ENCODE measurements around the gene PIANP.

Gene PIANP

DNA sequence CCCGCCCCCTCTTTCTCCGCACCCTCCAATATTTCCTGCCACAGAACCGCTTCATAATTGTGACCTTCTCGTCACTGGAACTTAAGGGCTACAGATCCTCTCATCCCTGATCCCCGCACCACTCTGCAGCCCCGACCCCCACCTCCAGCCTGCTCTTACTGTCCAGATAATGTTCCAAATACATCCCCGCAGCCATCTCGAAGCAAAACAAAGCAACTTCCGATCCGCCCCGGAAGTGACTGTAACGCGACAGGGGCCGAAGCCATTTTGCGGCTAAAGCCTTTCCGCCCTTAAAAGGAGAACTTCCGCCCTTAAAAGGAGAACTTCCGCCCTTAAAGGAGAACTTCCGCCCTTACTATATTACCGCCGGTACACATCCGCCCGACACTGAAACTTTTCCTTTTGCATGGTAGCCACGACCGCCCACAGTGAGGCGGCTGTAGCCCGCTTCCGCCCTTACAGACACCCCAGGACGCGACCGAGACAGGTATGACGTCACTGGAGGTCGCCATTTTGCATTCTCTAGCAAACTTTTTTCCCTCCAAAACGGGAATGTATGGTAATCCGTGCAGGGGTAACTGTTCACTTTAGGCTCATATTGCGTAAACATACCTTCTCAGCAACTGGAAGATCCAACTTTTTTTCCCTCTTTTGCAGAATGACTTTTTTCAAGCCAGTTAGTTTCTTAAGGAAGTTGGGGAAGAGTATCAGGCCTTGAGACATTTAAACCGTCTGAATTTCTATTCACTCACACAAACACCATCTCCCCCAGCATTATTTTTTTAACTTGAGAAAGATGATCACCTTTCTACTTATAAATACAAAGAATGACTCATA, 37.5 kb downstream of the PIANP start, which contains the start of gene ING4:
Gene ING4 (minus strand): TSS at position 214 of the 837 bp plus-strand sequence. CDS start 18 bp downstream, at position 196.
- H3K4me3 ChIP-seq (ENCODE audit: low read depth in 1 of 2, low read length in 2 of 2) = peak within 1 kb of the TSS; percentile 90 to 95
- H3K27ac ChIP-seq (ENCODE audit: low read length) = peak within 1 kb of the TSS; percentile 80
- no peaks in the 10 kb centered on the region for H3K9me3 ChIP-seq (ENCODE audit: control insufficient read depth in 1 of 2, low read length in 2 of 2)

DNA sequence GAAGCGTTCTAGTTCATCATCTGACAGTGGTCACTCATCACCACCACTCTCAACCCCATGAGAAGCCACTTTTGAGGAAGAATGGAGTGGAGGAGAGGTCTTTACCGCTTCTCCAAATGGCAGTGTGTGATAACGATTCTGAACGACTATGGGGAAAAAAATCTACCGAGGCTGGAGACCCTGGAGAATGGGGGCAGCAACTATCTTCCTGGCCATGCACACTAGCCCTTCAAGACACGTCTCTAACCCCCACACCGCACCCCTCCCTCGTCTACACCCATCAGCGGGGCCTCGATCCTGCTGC, 38.1 kb downstream of the PIANP start:
- H3K27ac ChIP-seq (ENCODE audit: low read length) = peak overlapping the region; percentile 74
- H3K4me1 ChIP-seq (ENCODE audit: control insufficient read depth in 1 of 2, insufficient read depth in 2 of 2, low read length in 2 of 2) = peaks cover 10% of the 10 kb centered on the region in 2 donors
- H3K36me3 ChIP-seq (ENCODE audit: control insufficient read depth in 1 of 2, insufficient read depth in 2 of 2, low read length in 2 of 2) = peaks cover 8 to 17% of the 10 kb centered on the region in 2 donors
- no peaks in the 10 kb centered on the region for H3K27me3 ChIP-seq (ENCODE audit: low read depth, low read length)
- H3K4me3 ChIP-seq (ENCODE audit: low read depth in 1 of 2, low read length in 2 of 2) = peak overlapping the region; percentile 90 to 95
- H3K9me3 ChIP-seq (ENCODE audit: control insufficient read depth in 1 of 2, low read length in 2 of 2) = no peaks in the 10 kb centered on the region

More for the DNA sequence above, 37.5 kb downstream of the PIANP start, which contains the start of gene ING4:
- Histone ChIP-seq H3K4me1 (ENCODE audit: control insufficient read depth in 1 of 2, insufficient read depth in 2 of 2, low read length in 2 of 2) (peaks cover 10% of the 10 kb centered on the region in 2 donors), H3K36me3 (ENCODE audit: control insufficient read depth in 1 of 2, insufficient read depth in 2 of 2, low read length in 2 of 2) (peaks cover 12 to 23% of the 10 kb centered on the region in 2 donors), H3K27me3 (ENCODE audit: low read depth, low read length) (no peaks in the 10 kb centered on the region)

DNA sequence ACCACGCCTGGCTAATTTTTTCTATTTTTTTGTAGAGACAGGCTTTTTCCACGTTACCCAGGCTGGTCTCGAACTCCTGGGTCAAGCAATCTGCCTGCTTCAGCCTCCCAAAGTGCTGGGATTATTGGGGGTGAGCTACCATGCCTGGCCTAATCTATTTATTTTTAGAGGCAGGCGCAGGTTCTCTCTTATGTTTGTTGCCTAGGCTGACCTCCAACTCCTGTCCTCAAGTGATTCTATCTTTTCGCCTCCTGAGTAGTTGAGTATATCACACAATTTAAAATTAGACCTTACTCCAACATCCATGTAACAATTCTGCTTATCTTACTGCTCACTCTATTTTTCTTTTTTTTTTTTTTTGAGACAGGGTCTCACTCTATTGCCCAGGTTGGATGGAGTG, 46.6 kb downstream of the PIANP start:
- Histone ChIP-seq H3K4me3 (ENCODE audit: low read depth in 1 of 2, low read length in 2 of 2) (no peak overlapping the region), H3K9me3 (ENCODE audit: control insufficient read depth in 1 of 2, low read length in 2 of 2) (no peaks in the 10 kb centered on the region), H3K27ac (ENCODE audit: low read length) (no peak overlapping the region), H3K4me1 (ENCODE audit: control insufficient read depth in 1 of 2, insufficient read depth in 2 of 2, low read length in 2 of 2) (no peaks in the 10 kb centered on the region), H3K27me3 (ENCODE audit: low read depth, low read length) (no peaks in the 10 kb centered on the region), H3K36me3 (ENCODE audit: control insufficient read depth in 1 of 2, insufficient read depth in 2 of 2, low read length in 2 of 2) (peaks cover 36 to 64% of the 10 kb centered on the region in 2 donors)

DNA sequence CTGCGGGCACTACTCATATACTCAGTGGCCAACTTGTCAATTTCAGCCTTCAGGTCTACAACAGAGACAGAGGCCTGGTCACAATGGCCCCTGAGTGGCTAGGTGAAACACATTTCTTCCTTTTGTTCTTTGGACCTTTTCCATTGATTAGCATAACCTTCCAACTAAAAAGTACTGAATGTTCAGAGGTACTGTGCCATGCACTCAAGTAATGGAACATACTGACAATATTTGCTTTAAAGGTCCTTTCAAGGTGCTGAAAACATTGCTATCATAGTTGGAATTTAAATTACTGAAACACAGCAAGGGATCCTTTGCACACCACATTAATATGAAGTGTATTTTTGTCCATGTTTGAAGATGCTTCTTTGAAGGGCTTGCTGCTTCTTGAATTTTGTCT, 47.3 kb downstream of the PIANP start:
- peaks cover 36 to 60% of the 10 kb centered on the region in 2 donors for H3K36me3 ChIP-seq (ENCODE audit: control insufficient read depth in 1 of 2, insufficient read depth in 2 of 2, low read length in 2 of 2)
- H3K4me3 ChIP-seq (ENCODE audit: low read depth in 1 of 2, low read length in 2 of 2) = no peak overlapping the region
- no peak overlapping the region for H3K27ac ChIP-seq (ENCODE audit: low read length)

DNA sequence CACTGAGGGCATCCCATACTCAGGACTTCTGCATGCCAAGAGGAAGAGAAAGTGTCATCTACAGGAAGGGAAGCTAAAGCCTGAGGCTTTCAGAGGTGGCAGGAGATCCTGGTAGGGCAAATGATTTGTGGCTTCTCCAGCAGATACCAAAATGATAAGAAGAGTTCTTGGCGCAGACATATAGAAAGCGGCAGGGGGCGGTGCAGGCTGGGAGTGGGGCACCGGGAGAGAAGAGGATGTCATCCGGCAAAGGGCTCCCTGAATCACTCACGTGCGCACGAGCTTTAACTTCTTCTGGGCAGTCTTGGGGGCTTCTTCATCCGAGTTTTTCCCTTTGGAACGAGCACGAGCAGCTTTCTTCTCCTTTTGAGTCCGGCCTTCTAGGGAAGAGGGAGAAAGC, 48.2 kb downstream of the PIANP start:
- Histone ChIP-seq H3K4me1 (ENCODE audit: control insufficient read depth in 1 of 2, insufficient read depth in 2 of 2, low read length in 2 of 2) (no peaks in the 10 kb centered on the region), H3K27ac (ENCODE audit: low read length) (no peak overlapping the region), H3K36me3 (ENCODE audit: control insufficient read depth in 1 of 2, insufficient read depth in 2 of 2, low read length in 2 of 2) (peaks cover 36 to 63% of the 10 kb centered on the region in 2 donors), H3K4me3 (ENCODE audit: low read depth in 1 of 2, low read length in 2 of 2) (no peak overlapping the region), H3K27me3 (ENCODE audit: low read depth, low read length) (no peaks in the 10 kb centered on the region), H3K9me3 (ENCODE audit: control insufficient read depth in 1 of 2, low read length in 2 of 2) (no peaks in the 10 kb centered on the region)

More for the DNA sequence above, 47.3 kb downstream of the PIANP start:
- Histone ChIP-seq H3K27me3 (ENCODE audit: low read depth, low read length) (no peaks in the 10 kb centered on the region), H3K9me3 (ENCODE audit: control insufficient read depth in 1 of 2, low read length in 2 of 2) (no peaks in the 10 kb centered on the region), H3K4me1 (ENCODE audit: control insufficient read depth in 1 of 2, insufficient read depth in 2 of 2, low read length in 2 of 2) (no peaks in the 10 kb centered on the region)

DNA sequence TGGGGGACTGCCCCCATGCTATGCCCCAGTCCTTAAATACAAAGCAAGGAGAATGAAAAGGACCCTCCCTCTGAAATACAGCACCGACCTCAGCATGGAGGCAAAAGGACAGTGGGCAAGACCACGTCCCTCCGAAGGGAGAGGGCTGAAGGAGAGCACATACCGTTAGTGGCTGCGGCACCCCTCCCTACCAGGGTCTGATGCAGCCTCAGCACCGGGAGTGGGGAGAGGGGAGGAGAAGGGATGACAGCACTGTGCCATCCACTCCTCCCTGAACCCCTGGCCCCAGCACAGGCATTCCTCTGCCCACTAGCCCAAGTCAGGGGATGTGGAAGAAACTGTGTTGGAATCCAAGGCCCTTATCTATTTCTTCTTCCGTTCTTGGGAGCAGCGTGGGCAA, 49.8 kb downstream of the PIANP start:
- Histone ChIP-seq H3K27ac (ENCODE audit: low read length) (no peak overlapping the region), H3K27me3 (ENCODE audit: low read depth, low read length) (no peaks in the 10 kb centered on the region), H3K36me3 (ENCODE audit: control insufficient read depth in 1 of 2, insufficient read depth in 2 of 2, low read length in 2 of 2) (peaks cover 35 to 51% of the 10 kb centered on the region in 2 donors), H3K4me1 (ENCODE audit: control insufficient read depth in 1 of 2, insufficient read depth in 2 of 2, low read length in 2 of 2) (peaks cover 0 to 5% of the 10 kb centered on the region in 2 donors), H3K4me3 (ENCODE audit: low read depth in 1 of 2, low read length in 2 of 2) (no peak overlapping the region), H3K9me3 (ENCODE audit: control insufficient read depth in 1 of 2, low read length in 2 of 2) (no peaks in the 10 kb centered on the region)

DNA sequence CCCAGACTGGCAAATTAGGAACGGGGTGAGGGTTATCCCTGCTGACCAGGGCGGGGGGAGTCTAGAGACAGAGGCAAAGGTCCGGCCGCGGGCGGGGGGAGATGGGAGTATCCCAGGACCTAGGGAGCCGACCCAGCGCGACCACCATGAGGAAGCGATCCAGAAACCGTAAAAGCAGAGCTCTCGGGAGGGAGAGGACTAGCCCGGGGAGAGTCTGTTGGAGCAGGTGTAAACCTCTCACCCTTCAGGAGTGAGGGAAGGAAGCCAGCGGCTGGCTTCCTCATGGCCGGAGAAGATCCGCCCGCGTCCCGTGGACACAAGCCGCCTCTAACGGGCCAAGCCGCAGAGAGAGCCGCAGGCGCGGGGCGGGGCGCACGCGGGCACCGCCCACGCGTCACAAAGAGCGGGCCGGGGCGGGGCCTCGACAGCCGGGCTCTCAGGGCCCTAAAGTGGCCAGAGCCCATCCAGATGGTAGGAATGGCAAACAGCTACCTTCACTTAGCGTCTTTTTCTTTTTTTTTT, 53.5 kb downstream of the PIANP start, which contains the start of gene ACRBP:
Gene ACRBP (minus strand): TSS at position 350 of the 522 bp plus-strand sequence. CDS start 66 bp downstream, at position 284.
- Histone ChIP-seq H3K9me3 (ENCODE audit: control insufficient read depth in 1 of 2, low read length in 2 of 2) (no peaks in the 10 kb centered on the region), H3K27me3 (ENCODE audit: low read depth, low read length) (no peaks in the 10 kb centered on the region), H3K27ac (ENCODE audit: low read length) (peak within 1 kb of the TSS; percentile 60), H3K36me3 (ENCODE audit: control insufficient read depth in 1 of 2, insufficient read depth in 2 of 2, low read length in 2 of 2) (peaks cover 14 to 27% of the 10 kb centered on the region in 2 donors), H3K4me1 (ENCODE audit: control insufficient read depth in 1 of 2, insufficient read depth in 2 of 2, low read length in 2 of 2) (peaks cover 0 to 5% of the 10 kb centered on the region in 2 donors), H3K4me3 (ENCODE audit: low read depth in 1 of 2, low read length in 2 of 2) (peak within 1 kb of the TSS; percentile 61 to 62)

DNA sequence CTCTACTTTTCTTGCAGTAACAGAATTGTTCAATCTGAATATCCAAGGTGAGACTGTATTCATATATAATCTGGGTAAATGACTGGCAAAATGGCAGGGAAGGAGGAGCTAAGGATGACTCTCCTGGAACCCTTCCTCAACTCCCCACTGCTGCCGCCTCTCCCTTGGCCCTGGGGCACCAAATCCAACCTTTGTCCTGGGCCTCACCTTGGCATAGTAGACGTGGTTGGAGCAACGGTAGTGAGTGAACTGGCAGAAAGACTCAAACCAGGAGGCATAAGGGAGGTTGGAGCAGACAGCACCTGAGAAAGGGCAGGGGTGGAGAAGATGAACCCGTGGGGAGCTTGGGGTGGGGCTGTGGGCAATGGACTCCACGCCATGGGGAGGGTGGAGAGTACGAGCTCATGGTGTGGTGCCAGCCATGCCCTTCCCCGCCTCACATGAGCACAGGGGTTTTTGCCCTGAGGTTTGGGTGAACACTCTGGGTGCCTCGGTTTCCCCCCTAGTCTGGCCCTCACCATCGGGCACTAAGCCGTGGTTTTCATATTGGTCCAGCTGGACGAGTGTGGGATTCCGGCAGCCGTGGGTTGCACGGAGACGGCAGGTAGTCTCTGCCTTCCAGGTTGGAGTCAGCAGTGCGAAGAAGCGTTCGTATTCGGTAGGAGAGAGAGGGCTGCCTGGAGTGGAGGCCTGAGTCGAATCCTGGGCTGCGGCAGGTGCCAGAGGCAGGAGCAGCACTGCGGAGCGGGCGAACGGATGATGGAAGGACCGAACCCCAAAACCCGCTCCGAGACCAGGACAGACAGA, 54.1 kb downstream of the PIANP start:
- Histone ChIP-seq H3K27ac (ENCODE audit: low read length) (peak overlapping the region; percentile 60), H3K4me1 (ENCODE audit: control insufficient read depth in 1 of 2, insufficient read depth in 2 of 2, low read length in 2 of 2) (peaks cover 0 to 5% of the 10 kb centered on the region in 2 donors)

DNA sequence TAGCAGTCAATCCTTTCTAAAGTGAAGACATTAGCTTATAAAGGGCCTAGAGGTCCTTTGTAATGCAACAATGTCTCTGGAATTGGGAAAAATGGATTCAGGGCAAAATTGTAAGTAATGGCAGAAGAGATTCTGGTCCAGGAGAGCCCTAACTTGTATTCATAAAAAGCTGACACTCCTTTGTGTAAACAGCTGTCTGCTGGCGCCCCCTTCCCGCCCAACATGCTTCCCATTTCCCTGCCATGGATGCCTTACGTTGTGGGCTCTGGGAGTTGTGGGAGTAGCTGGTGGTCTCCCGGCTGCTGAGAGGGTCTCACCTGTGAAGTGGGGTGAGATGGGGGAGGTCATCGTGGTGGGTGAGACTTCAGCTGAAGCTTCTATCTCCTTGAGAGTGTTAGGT, 55.7 kb downstream of the PIANP start:
- Histone ChIP-seq H3K27me3 (ENCODE audit: low read depth, low read length) (no peaks in the 10 kb centered on the region), H3K4me1 (ENCODE audit: control insufficient read depth in 1 of 2, insufficient read depth in 2 of 2, low read length in 2 of 2) (peaks cover 0 to 5% of the 10 kb centered on the region in 2 donors), H3K4me3 (ENCODE audit: low read depth in 1 of 2, low read length in 2 of 2) (no peak overlapping the region), H3K9me3 (ENCODE audit: control insufficient read depth in 1 of 2, low read length in 2 of 2) (no peaks in the 10 kb centered on the region), H3K27ac (ENCODE audit: low read length) (no peak overlapping the region), H3K36me3 (ENCODE audit: control insufficient read depth in 1 of 2, insufficient read depth in 2 of 2, low read length in 2 of 2) (peaks cover 0 to 7% of the 10 kb centered on the region in 2 donors)

More for the DNA sequence above, 54.1 kb downstream of the PIANP start:
- peak overlapping the region; percentile 61 to 62 for H3K4me3 ChIP-seq (ENCODE audit: low read depth in 1 of 2, low read length in 2 of 2)
- no peaks in the 10 kb centered on the region for H3K9me3 ChIP-seq (ENCODE audit: control insufficient read depth in 1 of 2, low read length in 2 of 2)
- H3K36me3 ChIP-seq (ENCODE audit: control insufficient read depth in 1 of 2, insufficient read depth in 2 of 2, low read length in 2 of 2) = peaks cover 12 to 23% of the 10 kb centered on the region in 2 donors
- H3K27me3 ChIP-seq (ENCODE audit: low read depth, low read length) = no peaks in the 10 kb centered on the region

DNA sequence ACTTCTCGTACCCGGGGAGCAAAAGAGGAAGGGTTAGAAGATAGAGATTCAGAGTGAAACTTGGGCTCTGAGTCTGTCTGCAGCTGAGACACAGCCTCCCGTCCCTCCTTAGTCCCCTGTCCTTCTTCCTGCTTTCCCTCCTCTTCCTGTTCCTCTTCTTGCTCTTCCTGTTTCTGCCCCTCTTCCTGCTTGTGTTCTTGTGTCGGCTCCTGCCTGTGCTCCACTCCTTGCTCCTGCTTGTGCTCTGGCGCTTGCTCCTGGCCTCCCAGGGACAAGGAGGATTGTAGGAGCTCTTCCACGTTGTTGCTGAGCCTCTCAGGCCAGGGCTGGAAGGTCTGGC, 56.4 kb downstream of the PIANP start:
- no peaks in the 10 kb centered on the region for H3K27me3 ChIP-seq (ENCODE audit: low read depth, low read length)
- peaks cover 0 to 5% of the 10 kb centered on the region in 2 donors for H3K4me1 ChIP-seq (ENCODE audit: control insufficient read depth in 1 of 2, insufficient read depth in 2 of 2, low read length in 2 of 2)
- no peak overlapping the region for H3K4me3 ChIP-seq (ENCODE audit: low read depth in 1 of 2, low read length in 2 of 2)
- H3K9me3 ChIP-seq (ENCODE audit: control insufficient read depth in 1 of 2, low read length in 2 of 2) = no peaks in the 10 kb centered on the region
- peaks cover 0 to 7% of the 10 kb centered on the region in 2 donors for H3K36me3 ChIP-seq (ENCODE audit: control insufficient read depth in 1 of 2, insufficient read depth in 2 of 2, low read length in 2 of 2)
- no peak overlapping the region for H3K27ac ChIP-seq (ENCODE audit: low read length)
